KMS-11 (cell line): ENCODE data around the gene RNGTT.

Experiments used
- H2AFZ ChIP-seq: fragments of 200-600 bp; sonication (generic); 2 replicates; pipeline ENCODE4 v1.6.1; 2016; ENCODE audit warnings: antibody characterized with exemption, mixed run types, low read depth
- H3K27ac ChIP-seq: fragments of 200-600 bp; sonication (generic); 2 replicates; pipeline ENCODE4 v1.6.1; 2016; ENCODE audit warnings: mild to moderate bottlenecking, mixed run types
- H3K27me3 ChIP-seq: fragments of 200-600 bp; sonication (generic); 2 replicates; pipeline ENCODE4 v1.6.1; 2017; ENCODE audit warnings: mild to moderate bottlenecking, low read depth, mixed run types, moderate library complexity; ENCODE audit not compliant: insufficient read depth
- H3K36me3 ChIP-seq: fragments of 200-600 bp; sonication (generic); 2 replicates; pipeline ENCODE4 v1.6.1; 2017; ENCODE audit warnings: mild to moderate bottlenecking, mixed run types; ENCODE audit not compliant: insufficient read depth
- H3K4me1 ChIP-seq: fragments of 200-600 bp; sonication (generic); 2 replicates; pipeline ENCODE4 v1.6.1; 2016; ENCODE audit warnings: mild to moderate bottlenecking, low read depth, mixed run types; ENCODE audit not compliant: poor library complexity, severe bottlenecking
- H3K4me2 ChIP-seq: fragments of 200-600 bp; sonication (generic); 2 replicates; pipeline ENCODE4 v1.7.0; 2016; ENCODE audit warnings: mild to moderate bottlenecking, mixed run types
- H3K4me3 ChIP-seq: fragments of 200-600 bp; sonication (generic); IDR thresholded peaks from 2 replicates; pipeline ENCODE4 v1.6.1; 2017; ENCODE audit warnings: low read depth, low read length, mixed read lengths; ENCODE audit not compliant: insufficient read depth
- H3K79me2 ChIP-seq: fragments of 200-600 bp; sonication (generic); 2 replicates; pipeline ENCODE4 v1.6.1; 2016; ENCODE audit warnings: low read depth, mixed run types; ENCODE audit not compliant: insufficient read depth
- H3K9ac ChIP-seq: fragments of 200-600 bp; sonication (generic); 2 replicates; pipeline ENCODE4 v1.6.1; 2016; ENCODE audit warnings: mild to moderate bottlenecking, mixed run types
- H4K20me1 ChIP-seq: fragments of 200-600 bp; sonication (generic); 2 replicates; pipeline ENCODE4 v1.6.1; 2016; ENCODE audit warnings: mild to moderate bottlenecking, mixed run types; ENCODE audit not compliant: insufficient read depth
- CTCF ChIP-seq: fragments of 200-600 bp; sonication (generic); conservative IDR thresholded peaks from 2 replicates; pipeline ENCODE4 v1.6.1; 2017; ENCODE audit warnings: low read depth, mild to moderate bottlenecking, antibody characterized with exemption, low read length, moderate library complexity, mixed read lengths

The RNGTT gene

GRCh38 chr6:89008815-89009374, 45.5 kb upstream of the RNGTT start:
- Histone ChIP-seq H3K79me2 (no peaks in the 10 kb centered on the region), H3K36me3 (no peaks in the 10 kb centered on the region), H3K4me2 (no peak overlapping the region), H3K27me3 (no peaks in the 10 kb centered on the region), H3K4me1 (no peaks in the 10 kb centered on the region), H4K20me1 (no peaks in the 10 kb centered on the region), H3K4me3 (no peak overlapping the region), H3K9ac (no peak overlapping the region), H2AFZ (no peak overlapping the region), H3K27ac (no peak overlapping the region)
- TF ChIP-seq CTCF = no peak

- no peaks in the 10 kb centered on the region for H4K20me1 ChIP-seq
- no peaks in the 10 kb centered on the region for H3K36me3 ChIP-seq
- H3K27ac ChIP-seq = no peak overlapping the region
- no peaks in the 10 kb centered on the region for H3K79me2 ChIP-seq
- no peak overlapping the region for H3K4me2 ChIP-seq
- H3K27me3 ChIP-seq = no peaks in the 10 kb centered on the region
- no peak overlapping the region for H2AFZ ChIP-seq
- TF ChIP-seq CTCF = no peak
- no peak overlapping the region for H3K9ac ChIP-seq
- H3K4me3 ChIP-seq = no peak overlapping the region
- no peaks in the 10 kb centered on the region for H3K4me1 ChIP-seq
Observed at GRCh38 chr6:89008001-89008814, 44.8 kb upstream of the RNGTT start.

GRCh38 chr6:89007209-89008000, 44.0 kb upstream of the RNGTT start:
- H3K4me1 ChIP-seq = no peaks in the 10 kb centered on the region
- H4K20me1 ChIP-seq = no peaks in the 10 kb centered on the region
- H2AFZ ChIP-seq = no peak overlapping the region
- no peaks in the 10 kb centered on the region for H3K79me2 ChIP-seq
- H3K27me3 ChIP-seq = no peaks in the 10 kb centered on the region
- no peak overlapping the region for H3K4me2 ChIP-seq
- no peak overlapping the region for H3K9ac ChIP-seq
- no peak overlapping the region for H3K4me3 ChIP-seq
- no peak for TF ChIP-seq CTCF
- H3K36me3 ChIP-seq = no peaks in the 10 kb centered on the region
- no peak overlapping the region for H3K27ac ChIP-seq

GRCh38 chr6:89002523-89002922, 39.1 kb upstream of the RNGTT start:
- Histone ChIP-seq H3K27me3 (no peaks in the 10 kb centered on the region), H3K27ac (no peak overlapping the region), H3K4me3 (no peak overlapping the region), H2AFZ (no peak overlapping the region), H3K36me3 (no peaks in the 10 kb centered on the region), H3K4me2 (no peak overlapping the region), H3K4me1 (no peaks in the 10 kb centered on the region), H3K79me2 (no peaks in the 10 kb centered on the region), H3K9ac (no peak overlapping the region), H4K20me1 (no peaks in the 10 kb centered on the region)
- TF ChIP-seq CTCF = no peak
